C1 segment of cervical spinal cord (tissue), 14 donors: ENCODE data around the gene NBPF6.
"Not testable (repeated sequence)": the region's sequence is repeated elsewhere in the genome, so short reads cannot be mapped to it uniquely, and the experiment has no call there.

Experiments used
- DNase-seq, 14 donors: peaks; one replicate each; lab custom pipeline; 2025; lab: John Stamatoyannopoulos, UW

NBPF6 gene, protein sequence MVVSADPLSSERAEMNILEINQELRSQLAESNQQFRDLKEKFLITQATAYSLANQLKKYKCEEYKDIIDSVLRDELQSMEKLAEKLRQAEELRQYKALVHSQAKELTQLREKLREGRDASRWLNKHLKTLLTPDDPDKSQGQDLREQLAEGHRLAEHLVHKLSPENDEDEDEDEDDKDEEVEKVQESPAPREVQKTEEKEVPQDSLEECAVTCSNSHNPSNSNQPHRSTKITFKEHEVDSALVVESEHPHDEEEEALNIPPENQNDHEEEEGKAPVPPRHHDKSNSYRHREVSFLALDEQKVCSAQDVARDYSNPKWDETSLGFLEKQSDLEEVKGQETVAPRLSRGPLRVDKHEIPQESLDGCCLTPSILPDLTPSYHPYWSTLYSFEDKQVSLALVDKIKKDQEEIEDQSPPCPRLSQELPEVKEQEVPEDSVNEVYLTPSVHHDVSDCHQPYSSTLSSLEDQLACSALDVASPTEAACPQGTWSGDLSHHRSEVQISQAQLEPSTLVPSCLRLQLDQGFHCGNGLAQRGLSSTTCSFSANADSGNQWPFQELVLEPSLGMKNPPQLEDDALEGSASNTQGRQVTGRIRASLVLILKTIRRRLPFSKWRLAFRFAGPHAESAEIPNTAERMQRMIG

DNA sequence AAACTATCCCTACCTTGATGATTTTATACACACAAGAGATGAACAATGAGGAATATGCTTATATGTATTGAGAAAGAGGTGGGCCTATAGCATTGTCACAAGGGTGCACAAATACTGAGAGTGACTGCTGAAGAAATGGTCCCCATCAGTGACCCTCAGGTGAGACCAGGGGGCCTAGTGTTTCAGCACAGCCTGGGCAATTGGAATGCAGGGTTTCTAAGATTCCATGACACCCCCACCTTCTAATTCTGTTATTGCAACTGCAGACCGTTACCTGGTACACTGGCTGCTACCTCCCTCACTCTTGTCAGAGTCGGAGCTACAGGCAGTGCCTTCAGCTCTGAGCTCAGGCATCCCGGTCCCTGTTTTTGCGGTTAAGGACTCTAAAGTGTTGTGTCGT lies at the start of gene NBPF6:
NBPF6 (plus strand) TSS at position 301 of the 400 bp plus-strand sequence. CDS start 259 bp downstream, outside the sequence.
- not testable (repeated sequence) for DNase-seq

DNA sequence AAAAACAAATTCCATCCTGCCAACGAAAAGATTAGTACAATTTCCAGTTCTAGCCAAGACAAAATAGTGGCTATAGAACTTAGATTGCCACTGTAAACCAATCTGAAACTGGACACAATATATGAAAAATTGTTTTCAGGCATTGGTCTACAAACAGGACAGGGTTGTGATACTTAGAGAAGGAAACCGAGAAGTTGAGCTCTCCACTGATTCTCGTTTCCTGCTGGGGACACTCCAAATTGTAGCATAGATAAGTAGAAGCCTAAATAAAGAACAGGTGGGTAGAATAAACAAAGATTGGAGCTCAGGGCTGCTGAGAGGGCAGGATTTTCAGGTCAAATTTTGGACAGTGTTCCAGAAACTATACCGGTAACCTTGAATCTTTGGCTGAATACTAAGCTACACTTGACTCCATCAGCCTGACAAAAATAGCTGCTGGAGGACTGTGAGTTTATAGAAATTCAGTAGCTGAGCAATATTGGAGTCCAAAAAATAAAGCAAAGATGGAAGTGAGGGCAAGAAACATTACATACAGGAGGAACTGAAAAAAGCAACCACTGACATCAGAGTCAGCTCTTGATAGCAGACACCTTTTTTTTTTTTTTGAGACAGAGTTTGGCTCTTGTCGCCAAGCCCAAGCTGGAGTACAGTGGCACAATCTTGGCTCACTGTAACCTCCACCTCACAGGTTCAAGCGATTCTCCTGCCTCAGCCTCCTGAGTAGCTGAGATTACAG lies 38.9 kb upstream of the NBPF6 start:
- not testable (repeated sequence) for DNase-seq

DNA sequence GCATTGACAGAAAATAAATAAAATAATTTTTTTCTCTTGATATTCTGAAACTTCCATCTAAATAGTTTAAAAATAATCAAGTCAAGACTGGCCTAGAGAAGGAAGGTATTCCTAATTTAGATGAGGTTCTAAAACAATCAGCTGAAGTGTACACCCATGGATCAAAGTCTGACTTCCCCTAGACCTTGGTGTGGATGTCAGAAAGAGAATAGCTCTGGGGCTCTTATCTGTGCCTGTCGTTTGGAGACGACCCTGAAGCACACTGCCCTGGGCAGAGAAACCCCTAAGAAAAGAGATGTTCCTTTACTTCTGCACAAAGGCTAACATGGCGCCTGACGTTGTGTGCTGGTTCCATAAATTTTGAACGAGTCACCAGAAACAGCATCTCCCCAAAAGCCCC lies 30.0 kb upstream of the NBPF6 start:
- not testable (repeated sequence) for DNase-seq

DNA sequence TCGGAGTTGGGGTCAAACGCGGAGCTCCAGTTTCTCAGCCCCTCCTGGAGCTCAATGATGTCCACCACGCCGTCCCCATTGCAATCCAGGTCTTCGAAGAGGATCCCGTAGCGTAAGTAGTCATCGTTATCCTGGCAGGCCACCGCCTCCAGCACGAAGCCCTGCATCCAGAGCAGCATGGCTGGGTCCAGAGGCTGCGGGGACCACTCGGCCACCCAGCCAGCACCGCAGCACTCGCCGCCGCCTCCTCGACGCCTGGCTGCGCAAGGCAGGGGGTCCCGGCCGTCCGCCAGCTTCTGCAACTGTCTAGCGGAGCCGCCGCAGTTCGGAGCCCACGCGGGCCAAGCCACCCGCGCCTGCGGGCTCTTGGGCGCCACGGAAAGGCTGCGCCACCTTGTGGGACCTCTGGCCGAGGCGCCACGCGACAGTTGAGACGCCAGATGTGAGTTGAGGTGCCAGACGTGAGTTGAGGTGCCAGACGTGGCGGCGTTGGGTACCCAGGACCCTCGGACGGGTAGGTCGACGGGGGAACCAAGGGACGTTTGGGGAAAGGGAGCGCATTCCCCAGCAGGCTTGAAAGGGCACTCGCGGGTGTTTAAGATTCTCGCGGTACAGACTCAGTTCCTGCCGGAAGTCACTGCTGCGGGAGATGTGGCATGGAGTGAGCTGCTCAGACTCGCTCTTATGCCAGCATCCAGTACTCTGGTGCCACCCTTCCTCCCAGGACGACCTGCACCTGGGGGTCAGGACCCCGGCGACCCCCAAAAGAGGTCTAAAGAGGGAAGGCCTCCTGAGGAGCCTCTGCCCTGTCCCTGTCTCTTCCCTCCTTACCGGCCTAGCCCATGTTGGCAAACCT lies 28.9 kb upstream of the NBPF6 start:
- DNase-seq = not testable (repeated sequence)

DNA sequence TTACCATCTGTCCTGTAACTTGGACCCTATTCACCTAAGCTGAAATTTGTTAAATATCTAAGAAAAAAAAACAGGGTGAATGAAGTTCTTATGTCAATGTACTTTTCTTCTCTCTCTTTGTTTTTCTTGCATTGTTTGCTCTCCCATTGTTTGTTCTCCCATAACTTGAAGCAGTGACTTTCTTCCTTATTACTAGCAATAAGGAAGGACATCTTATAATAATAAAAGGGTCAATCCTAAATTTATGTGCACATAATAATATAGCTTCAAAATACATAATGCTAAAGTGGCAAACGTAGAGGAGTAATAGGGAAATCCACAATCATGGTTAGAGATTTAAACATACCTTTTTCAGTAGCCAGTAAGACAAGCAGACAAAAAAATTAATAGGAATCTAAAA lies 23.3 kb upstream of the NBPF6 start:
- DNase-seq = not testable (repeated sequence)

DNA sequence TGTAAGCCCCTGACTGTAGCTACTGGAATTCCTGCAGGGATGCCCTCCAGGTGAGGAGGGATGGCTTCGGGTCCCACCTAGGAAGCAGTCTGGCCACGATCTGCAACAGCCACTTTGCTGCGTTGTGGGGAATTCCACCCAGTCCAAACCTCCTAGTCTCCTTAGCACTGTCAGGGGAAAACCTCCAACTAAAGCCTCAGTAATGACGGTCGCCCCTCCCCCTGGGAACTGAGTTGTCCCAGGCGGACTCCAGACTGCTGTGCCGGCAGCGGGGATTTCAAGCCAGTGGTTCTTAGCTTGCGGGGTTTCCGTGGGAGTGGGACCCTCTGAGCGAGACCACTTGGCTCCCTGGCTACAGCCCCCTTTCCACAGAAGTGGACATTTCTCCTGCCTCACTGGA lies 18.1 kb upstream of the NBPF6 start:
- DNase-seq = not testable (repeated sequence)

DNA sequence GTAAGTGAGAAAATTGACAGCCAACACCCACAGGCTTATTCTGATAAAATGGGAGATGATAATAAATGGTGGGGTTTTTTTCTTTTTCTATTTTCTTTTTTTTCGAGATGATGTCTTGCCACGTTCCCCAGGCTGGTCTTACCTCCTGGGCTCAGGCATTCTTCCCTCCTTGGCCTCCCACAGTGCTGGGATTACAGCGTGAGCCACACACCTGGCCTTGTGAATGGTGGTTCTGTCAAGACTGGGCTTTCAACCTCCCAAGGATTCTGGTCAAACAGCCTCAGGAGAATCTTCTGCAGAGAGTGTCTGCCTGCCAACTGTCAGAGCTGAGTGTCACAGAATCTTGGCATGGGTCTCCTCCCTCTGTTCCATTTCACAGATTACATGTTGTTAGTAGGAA lies 16.7 kb upstream of the NBPF6 start:
- DNase-seq = not testable (repeated sequence)

DNA sequence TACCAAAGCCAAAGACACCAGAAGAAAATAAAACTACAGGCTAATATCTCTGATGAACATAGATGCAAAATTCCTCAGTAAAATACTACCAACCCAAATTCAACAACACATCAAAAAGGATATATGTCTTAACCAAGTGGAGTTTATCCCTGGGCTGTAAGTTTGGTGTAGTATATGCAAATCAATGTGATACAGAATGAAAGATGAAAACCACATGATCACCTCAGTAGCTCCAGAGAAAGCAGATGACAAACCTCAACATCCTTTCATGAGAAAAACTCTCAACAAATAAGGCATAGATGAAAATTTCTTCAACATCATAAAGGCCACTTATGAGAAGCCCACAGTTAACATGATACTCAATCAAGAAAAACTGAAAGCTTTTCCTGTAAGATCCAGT lies 11.6 kb upstream of the NBPF6 start:
- not testable (repeated sequence) for DNase-seq

DNA sequence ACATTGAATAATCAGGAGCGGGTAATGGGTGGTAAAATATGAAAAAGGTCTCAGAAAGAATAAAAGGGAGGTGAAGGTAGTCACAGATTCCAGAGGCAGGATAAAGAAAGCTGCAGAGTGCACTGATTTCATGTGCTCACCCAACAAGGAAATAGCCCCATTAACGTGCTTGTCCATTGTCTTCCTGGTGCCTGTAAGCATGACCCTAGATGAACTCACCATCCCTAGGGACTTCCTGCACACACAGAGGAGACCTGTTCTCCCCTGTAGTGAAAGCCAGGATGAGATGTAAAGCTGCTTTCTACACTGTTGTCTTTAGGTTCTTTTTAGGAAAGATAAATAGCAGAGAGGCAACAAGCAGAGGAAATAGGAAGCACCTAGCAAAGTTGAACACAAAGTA lies 4.4 kb downstream of the NBPF6 start:
- not testable (repeated sequence) for DNase-seq

DNA sequence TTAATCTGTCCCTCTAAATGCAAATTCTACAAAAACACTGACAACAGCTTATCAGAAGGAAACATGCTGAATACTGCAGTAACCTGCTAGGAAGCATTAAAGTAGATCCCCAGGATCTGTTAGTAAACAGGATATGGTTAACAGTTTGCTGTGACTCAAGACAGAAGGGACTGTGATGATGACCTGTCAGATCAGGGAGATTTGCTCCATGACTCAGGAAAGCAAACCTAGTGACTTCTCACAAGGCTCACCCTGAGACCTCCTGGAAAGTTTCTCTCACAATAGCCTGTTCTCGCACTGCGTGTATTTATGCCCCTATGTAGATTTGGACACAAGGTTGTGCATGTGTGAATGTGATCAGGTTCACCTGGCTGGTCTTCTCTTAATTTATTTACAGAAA lies 8.5 kb downstream of the NBPF6 start:
- DNase-seq = not testable (repeated sequence)

DNA sequence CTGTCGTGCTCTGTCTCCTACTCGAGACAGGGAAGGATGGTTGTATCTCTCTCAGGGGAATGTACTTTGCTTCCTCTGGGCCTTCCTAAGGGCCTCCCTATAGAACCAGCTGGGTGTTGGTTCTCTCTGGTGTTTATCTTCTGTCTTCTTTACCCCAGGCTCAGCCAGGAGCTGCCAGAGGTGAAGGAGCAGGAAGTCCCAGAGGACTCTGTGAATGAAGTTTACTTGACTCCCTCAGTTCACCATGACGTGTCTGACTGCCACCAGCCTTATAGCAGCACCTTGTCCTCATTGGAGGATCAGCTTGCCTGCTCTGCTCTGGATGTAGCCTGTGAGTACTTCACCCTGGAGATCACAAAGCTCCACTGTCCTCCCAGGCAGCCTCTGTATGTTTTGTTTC lies 11.6 kb downstream of the NBPF6 start:
- not testable (repeated sequence) for DNase-seq

DNA sequence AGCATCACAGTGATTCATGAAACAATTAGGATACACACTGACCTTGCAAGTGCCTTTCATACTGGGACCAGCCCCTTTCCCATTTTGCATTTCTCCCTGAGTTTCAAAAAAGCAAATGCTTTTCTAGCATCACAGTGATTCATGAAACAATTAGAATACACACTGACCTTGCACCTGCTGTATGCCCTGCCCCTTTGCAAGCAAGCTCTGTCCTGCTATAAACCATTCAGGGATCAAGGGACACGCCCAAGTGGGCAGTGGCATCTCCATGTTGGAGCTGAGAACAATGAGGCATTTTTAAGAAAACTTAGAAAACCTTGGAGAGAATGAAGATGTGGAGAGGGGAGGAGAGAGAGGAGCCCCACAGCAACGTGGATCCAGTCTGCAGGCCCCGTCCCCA lies 13.8 kb downstream of the NBPF6 start:
- DNase-seq = not testable (repeated sequence)

DNA sequence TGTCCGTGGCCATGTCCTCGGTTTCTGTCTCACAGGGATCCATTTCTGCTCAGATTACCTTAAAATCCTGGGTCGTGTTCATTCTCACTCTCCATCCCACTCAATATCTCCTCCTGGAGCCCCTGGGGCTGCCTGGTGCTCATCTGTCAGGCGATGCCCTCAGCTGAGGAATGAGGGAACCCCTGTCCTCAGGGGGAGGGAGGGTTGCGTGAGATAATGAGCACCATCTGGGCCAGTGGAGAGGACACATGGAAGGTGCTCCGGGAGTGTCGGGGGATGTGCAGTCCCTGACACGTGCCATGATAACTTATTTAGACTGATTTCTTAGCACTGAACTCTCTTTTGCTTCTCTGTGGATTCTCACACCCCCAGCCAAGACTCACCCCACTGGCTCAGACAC lies 16.0 kb downstream of the NBPF6 start:
- not testable (repeated sequence) for DNase-seq

DNA sequence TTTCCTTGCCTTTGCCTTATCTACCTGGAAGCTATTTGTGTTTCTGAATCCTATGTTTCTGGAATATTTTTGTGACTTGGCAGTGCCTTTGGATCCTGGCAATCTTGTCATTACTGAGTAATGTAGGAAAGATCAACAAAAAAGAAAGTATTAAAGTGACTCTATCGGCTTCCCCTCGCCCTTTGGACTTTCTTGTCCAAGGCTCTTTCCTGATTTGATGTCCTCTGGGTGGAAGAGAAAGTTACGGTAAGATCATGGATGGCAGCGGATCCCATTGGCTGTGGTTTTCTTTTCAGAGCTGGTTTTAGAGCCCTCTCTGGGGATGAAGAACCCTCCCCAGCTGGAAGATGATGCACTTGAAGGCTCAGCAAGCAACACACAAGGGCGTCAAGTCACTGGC lies 17.0 kb downstream of the NBPF6 start:
- DNase-seq = not testable (repeated sequence)

DNA sequence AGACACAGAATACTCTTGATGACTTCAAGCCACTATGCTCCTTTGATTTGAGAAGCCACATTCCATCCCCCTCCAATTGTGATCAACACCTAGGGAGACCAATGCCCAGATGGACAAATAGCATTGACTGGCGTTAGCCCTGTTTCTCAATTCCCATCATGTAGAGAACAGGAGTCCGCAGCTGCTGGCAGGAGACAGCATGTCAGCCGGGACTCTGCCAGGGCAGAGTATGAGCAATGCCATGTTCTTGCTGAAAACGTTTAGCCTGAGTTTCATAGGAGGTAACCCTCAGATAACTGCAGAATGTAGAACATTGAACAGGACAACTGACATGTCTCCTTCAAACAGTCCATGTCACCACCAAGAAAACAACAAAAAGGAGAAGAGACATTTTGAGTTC lies 20.6 kb downstream of the NBPF6 start:
- not testable (repeated sequence) for DNase-seq

DNA sequence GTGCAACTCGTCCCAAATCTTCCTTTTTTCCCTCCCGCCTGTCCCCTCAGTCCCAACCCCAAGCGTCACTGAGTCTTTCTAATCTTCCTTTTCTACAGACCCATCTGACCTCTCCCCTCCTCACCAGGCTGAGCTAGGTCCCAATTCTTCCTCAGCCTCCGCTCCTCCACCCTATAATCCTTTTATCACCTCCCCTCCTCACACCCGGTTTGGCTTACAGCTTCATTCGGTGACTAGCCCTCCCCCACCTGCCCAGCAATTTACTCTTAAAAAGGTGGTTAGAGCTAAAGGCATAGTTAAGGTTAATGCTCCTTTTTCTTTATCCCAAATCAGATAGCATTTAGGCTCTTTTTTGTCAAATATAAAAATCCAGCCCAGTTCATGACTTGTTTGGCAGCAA lies 24.4 kb downstream of the NBPF6 start:
- not testable (repeated sequence) for DNase-seq

DNA sequence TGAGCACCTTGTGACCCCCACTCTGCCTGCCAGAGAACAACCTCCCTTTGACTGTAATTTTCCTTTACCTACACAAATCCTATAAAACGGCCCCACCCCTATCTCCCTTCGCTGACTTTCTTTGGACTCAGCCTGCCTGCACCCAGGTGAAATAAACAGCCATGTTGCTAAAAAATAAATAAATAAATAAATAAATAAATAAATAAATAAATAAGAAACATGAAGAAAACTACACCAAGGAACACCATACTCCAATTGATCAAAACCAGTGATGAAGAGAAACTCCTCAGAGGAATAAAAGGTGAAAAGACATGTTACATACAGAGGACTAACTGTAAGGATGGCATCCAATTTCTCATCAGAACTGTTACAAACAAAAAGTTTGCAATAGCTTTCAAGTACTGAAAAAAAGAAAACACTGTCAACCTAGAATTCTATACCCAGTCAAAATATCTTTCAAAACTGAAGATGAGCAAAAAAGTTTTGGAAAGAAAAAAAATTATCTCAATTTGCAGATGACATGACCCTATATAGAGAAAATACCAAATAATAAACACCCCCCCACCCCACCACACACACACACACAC lies 28.4 kb downstream of the NBPF6 start:
- no peak for DNase-seq

DNA sequence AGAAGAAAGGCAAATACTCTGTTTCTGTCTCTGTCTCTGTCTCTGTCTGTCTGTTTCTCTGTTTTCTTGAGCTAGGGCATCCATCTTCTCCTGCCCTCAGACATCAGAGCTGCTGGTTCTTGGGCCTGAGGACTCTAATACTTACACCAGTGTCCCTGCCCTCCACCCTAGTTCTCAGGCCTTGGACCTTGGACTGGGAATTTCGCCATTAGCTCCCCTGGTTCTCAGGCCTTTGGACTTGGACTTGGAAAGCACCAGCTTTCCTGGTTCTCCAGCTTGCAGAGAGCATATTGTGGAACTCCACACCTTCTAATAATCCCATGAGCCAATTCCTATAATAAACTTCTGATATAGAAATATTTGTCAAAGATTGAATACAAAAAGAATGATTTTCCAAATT lies 32.6 kb downstream of the NBPF6 start:
- DNase-seq = no peak

DNA sequence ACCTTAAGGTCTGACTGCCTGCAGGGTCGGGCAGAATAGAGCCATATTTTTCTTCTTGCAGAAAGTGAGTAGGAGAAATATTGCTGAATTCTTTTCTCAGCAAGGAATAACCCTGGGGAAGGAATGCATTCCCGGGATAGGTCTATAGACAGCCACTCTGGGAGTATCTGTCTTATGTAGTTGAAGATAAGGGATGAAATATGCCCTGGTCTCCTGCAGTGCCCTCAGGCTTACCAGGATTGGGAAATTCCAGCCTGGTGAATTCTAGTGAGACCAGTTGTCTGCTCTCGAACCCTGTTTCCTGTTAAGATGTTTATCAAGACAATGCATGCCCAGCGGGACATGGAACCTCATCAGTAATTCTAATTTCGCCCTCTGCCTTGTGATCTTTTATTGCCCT lies 35.8 kb downstream of the NBPF6 start:
- not testable (repeated sequence) for DNase-seq

DNA sequence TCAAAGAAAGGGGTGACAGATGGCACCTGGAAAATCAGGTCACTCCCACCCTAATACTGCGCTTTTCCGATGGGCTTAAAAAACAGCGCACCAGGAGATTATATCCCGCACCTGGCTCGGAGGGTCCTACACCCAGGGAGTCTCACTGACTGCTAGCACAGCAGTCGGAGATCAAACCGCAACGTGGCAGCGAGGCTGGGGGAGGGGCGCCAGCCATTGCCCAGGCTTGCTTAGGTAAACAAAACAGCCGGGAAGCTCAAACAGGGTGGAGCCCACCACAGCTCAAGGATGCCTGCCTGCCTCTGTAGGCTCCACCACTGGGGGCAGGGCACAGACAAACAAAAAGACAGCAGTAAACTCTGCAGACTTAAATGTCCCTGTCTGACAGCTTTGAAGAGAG lies 36.6 kb downstream of the NBPF6 start:
- not testable (repeated sequence) for DNase-seq

DNA sequence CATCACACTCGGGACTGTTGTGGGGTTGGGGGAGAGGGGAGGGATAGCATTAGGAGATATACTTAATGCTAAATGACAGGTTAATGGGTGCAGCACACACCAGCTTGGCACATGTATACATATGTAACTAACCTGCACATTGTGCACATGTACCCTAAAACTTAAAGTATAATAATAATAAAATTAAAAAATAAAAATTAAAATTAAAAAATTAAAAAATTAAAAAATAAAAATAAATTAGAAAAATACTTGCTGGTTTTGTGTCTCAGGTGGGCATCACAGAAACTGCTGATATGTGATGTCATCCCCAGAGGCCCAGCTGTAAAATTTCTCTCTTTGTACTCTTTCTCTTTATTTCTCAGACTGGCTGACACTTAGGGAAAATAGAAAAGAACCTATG lies 44.9 kb downstream of the NBPF6 start:
- DNase-seq = not testable (repeated sequence)
